Measurements from ENCODE around the gene ERG.

Gene ERG

DNA sequence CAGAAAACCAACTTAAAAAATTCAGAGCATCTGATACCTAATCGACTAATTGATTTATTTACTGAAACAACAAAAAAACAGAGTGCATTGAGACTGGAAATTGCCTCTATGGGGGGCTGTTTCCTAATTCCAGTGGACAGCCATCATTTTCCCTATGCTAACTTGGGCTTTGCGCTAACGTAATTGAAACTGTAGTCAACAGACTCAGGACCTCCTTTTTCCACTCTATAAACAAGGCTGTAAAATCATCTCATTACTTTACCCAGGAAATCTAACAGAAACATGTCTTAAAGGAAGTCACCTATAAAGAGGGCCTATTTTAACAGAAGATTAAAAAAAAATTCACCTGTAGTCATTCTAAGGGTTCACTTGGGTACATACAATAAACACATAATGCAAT, 2.1 kb downstream of the ERG start:
- no peak for DNase-seq (ENCODE audit: low read depth)

DNA sequence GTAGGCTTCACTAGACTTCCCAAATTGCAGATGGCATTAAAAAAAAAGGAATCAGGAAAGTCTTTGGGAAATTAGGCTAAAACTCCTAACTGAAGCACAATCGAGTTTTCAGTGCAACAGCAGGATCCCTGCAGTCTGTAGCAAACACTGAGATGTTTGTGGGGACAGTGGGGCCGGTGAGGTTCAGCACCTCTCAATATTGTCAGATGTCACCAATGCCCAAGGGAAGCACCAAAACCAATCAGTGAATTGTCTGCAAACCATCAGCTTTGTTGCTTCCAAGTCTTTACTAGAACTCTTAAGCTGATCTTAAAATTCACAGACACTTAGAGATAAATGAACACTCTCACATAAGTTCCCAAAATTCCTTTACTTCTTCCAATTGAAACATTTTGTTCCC, 2.6 kb downstream of the ERG start:
- DNase-seq (ENCODE audit: low read depth): no peak

DNA sequence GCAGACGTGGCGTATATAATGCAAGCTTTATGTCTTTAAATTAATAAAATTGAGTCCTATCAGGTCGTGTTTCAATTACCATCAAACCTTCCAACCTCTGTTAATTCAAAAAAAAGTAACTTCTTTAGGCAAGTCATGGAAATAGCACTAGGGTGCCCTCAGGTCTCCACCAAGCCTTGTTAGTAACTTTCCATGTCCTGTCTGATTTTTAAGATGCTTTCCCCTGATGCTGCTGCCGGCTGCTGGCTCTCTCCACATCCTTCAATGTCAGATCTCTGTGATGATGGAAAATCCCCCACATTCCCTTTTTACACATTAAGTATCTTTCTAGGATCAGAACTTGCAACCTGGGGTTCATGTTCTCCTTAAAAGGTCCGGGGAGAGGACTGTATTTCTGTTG, 3.0 kb downstream of the ERG start:
- no peak for DNase-seq (ENCODE audit: low read depth)

DNA sequence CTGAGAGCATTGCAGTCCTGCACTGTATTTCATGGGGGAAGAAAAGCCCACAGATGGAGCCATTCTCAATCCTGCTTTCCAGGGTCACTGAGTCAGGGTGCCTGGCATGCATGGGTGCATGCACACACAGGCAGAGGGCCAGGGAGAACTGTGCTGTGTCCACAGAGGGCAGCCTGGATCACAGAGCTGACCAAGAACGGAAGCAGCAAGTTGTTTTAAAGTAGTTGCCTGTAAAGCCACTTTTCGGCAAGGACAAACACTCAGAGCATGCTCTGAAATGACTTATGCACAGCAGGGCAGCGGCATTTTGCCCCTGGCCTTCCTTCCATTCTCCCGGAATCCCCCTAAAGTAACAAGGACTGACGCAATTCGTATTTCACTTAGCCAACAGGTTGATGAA, 3.6 kb downstream of the ERG start:
- no peak for DNase-seq (ENCODE audit: low read depth)

DNA sequence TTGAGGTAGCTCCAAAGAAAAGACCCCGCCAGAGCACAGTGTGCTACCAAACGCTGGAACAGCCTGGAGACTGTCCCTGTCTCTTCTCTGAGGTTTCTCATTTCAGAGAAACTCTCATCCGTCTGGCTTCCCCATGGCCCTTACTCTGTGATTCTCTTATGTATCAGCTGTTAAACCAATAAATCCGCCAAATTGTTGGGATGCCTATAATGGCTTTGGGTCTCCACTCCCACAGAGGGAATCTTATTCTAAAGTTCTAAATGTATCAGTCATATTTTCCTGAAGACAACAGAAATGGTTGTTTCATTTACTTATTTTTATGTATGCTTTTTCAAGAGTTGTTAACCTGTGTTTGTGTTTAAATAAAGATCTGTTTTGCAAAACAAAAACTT, 4.0 kb downstream of the ERG start:
- no peak for DNase-seq (ENCODE audit: low read depth)

DNA sequence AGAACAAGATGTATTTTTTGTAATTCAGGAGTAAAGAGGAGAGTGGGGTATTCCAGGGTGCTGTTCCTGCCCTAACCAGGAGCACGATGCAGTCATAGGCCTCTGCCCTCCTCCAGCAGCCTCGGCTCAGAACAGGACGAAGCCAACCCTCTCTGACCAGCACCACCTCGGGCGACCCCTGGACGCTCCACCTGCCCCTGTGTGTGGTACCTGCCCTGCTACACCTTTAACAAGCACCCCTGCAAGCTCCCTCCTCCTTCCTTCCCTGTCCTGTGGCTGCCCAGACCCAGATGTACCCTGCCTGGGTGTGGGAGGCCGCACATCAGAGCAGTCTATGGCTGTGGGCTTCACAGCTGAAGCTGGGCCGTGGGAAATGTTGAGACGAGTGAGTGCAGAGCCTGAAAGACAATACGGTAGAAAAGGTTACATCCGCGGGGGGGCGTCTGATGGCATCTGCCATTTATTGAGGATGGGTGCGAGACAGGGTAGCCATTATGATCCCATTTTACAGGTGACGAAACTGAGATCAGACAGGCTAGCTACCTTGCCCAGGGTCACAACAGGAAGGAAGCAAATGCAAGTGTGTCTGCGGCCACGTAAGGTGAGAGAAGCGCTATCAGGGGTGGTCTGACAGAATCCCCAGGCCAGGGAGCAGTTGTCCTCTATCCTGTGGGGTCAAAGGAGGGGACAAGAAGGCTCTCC, 4.6 kb downstream of the ERG start:
- no peak for DNase-seq (ENCODE audit: low read depth)

DNA sequence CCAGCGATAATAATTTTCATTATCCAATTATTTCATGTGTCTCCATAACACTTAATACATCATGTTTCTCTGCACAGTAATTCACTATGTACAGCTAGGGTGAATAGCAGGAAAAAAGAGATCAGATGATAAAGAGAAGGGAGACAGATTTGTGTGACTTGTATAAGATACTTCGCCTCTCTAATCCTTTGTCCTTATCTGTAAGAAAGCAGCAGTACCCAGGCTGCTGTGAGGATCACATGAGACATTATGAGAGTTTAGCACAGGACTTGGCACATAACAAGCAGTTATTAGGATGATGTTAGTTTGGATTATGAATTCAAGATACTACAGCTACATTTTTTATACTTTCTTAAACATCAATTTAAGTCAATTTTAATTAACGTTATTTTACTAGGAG, 6.3 kb downstream of the ERG start:
- DNase-seq (ENCODE audit: low read depth): no peak

DNA sequence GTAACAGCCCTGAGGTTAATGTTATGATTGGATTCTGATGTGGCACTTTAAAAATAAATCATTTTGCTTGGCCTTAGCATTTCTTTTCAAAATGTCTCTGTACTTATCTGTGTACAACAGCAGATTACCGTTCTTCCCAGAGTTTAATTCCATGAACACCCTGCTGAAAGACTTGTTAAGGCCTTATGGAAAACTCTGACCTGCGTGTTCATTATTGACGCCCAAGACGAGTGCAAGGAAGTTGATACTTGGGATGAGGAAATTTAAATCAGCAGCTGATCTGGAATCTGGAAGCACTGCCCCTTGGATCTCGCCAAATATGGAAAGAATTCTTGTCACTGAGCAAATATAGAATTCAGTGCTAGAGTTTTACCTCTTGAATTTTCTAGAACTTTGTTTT, 6.7 kb downstream of the ERG start:
- no peak for DNase-seq (ENCODE audit: low read depth)

DNA sequence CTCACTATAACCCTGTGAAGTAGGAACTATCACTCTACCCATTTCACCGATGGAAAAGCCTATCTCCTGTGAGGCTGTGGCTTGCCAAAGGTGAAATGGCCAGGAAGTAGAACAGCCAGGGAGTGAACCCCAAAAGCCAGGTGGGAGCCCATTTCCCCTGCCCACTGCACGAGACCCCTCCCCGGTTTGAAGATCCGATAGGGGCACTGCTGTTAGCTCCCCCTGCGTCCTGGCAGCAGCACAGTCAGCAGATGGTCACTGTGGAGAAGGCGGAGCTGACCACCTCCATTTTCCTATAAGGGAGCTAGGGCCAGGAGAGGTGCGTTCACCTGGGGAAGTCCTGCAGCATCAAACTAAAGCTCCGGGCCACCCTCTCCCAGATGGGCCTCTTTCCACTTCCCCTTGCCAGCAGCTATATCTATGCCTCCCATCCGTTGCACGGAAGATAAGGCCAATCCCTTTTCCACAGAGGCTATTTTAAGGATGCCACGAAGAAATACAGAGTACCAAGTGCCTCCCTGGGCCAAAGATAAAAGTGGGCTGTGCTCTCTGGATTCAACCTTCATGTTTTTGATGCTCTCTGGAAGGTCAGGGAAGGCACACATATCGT, 7.8 kb downstream of the ERG start:
- DNase-seq (ENCODE audit: low read depth): no peak

DNA sequence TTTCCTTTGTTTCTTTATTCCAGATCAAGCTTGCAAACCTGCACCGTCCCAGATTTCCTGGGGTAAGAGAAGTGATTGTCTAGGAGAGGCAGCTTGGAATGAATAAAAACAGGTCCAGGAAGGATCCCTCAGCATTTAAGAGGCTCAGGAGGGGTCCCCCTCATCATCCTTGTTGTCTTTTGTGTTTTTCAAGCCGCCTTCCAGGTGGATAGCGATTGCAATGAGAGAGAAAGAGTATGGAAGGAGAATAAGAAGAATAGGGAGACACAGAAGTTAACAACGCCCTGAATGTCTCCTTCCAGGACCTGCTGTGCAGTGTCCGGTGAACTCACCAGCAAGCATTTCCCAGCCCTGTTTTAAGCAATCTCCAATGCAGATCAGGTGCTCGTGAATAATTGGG, 8.5 kb downstream of the ERG start:
- no peak for DNase-seq (ENCODE audit: low read depth)

DNA sequence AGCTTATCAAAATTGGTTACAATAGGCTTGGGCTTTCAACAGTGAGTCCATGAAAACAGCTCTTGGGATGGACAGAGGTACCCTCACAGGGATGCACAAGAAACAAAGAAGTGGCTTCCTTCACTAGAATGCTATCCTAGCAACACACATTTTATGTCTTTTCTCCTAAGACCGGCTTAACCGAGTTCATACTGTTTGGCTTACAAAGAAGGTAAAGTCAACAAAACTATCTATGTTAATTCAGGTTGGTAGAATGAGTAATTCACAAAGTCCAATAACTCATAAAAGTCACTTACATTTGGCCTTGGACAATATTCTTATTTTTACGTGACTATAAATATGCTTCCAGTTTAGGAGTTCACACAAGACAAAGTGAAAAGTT, 9.0 kb downstream of the ERG start:
- DNase-seq (ENCODE audit: low read depth): no peak

DNA sequence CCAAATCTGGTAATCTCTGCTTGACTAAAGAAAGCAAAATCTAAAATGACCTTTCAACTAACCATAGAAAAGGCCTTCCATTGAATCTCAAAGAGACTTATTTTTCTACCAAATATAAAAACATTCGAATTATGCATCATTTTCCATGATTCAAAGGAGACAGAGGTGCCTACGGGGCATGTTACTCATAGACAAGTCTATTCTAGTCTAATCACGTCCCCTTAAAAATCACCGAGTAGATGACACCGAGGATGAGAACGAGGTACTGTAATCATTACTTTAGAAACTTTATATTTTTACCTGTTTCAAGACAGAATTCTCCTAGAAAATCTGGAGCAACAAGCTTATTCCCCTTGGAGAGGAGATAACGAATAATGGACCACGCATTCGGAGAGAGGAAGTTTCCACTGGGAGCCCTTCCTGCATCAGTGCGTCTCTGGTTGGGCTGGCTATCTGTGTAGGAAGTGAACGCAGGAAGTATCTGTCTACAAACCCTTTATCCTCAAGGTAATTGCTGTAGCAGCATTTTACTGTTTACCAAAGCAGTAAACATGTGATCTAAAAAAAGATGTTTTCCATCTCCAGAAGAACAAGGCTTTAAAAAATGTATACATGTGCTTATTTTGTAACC, 9.5 kb downstream of the ERG start:
- DNase-seq (ENCODE audit: low read depth): no peak

DNA sequence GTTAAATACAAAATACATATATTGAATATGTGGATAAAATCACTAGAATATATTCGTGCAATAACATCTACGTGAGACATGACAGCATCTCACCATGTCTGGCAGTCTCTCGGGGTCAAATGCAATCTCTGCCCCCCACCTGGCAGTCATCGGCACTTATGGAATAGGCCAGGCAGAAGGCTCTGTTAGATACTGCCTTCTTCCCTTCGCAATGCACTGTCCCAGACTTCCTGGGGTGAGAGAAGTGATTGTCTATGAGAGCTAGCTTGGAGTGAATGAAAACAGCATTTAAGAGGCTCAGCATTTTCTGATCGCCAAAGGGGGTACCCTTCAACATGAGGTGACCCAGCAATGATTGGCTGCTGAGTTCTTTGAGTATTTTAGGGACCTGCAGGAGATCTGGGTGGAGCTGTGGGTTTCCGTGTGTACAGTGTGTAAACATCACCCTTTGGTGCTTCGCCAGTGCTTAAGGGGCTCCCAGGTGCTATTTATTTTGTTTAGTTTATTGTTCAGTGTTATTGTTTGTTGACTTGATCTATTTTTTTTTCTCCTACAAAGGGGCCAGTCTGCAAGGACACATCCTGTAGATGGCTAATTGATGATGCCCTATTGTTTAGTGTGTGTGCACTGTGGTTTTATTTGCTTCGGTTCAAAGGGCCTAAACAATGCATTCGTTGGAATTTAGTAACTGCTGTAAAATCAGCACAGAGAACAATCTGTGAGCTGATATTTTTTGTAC, 10.2 kb downstream of the ERG start:
- DNase-seq (ENCODE audit: low read depth): no peak

DNA sequence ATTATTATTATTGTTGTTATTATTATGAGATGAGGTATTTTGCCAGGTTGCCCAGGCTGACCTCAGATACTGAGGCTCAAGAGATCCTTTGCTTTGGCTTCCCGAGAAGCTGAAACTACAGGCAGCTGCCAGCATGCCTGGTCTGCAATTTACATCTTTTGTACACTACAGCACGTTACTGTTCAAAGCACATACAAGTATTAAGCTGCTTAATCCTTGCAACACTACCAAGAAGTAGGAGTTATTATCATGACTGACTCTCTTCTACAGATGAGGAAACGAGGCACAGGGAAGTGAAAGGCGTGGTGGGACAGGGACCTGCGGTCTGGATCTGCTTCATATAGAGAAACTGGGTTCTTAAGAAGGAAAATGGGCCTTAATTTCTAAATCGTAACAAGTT, 11.6 kb downstream of the ERG start:
- DNase-seq (ENCODE audit: low read depth): no peak

DNA sequence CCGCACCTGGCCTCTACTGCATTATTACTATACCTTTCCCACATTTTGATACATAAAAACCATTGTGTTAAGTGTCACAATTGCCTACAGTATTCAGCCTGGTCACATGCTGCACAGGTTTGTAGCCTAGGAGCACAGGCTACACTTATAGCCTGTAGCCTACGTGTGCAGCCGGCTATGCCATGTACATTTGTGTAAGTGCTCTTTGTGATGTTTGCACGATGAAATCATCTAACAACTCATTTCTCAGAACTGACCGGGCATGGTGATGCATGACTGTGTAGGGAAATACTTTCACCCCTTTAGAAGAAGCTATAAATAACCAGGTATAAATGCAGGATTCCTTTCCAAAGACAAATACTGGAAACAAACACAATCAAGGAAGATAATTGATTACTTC, 12.1 kb downstream of the ERG start:
- no peak for DNase-seq (ENCODE audit: low read depth)

DNA sequence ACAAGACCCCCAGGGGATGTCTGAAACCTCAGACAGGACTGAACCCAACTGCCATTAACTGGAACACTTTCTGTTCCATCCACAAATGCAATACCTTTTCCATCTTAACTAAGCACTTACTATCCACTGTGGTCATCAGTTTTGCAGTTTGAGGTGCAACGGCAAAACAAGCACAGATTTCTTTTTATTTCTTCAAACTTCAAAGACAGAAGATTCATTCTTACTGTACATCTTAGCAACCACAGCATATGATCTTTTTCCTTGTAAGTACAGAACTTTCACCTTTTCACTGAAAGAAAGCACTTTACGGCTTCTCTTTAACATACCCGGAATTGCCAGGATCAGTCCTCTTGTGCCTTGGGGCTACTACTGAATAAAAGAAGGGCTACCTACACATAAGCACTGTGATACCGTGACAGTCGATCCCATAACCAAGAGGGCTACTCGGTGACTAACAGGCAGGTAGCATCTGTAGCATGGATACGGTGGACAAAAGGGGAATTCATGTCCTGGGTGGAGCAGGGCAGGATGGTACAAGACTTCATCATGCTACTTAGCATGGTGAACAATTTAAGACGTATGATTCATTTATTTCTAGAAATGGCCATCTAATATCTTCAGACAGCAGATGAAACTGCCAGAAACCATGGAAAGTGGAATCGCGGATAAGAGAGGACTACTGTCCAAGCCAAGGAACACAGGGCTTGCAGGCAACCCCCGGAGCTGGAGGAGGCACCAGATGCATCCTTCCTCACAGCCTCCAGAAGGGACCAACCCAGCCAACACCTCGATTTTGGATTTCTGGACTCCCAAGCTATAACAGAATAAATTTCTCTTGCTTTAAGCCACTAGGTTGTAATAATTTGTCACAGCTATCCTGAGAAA, 18.4 kb downstream of the ERG start:
- no peak for DNase-seq (ENCODE audit: low read depth)

DNA sequence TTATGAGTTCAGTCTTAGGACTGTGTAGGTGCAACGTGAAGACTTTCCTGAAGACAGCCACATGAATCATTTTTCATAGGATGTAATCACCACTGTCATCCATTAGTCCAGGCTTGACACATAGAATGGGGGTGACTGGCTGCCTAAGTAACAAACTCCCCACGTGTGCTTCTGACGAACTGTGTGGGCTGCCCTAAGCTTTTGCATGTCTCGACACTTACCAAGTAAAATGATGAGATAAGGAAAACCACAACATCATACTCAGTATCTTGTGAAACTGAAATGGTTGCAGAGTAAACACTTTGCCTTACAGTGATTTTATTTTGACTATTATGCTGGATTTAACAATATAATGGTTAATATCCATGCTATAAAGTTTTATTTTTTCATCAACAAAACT, 19.5 kb downstream of the ERG start:
- no peak for DNase-seq (ENCODE audit: low read depth)

DNA sequence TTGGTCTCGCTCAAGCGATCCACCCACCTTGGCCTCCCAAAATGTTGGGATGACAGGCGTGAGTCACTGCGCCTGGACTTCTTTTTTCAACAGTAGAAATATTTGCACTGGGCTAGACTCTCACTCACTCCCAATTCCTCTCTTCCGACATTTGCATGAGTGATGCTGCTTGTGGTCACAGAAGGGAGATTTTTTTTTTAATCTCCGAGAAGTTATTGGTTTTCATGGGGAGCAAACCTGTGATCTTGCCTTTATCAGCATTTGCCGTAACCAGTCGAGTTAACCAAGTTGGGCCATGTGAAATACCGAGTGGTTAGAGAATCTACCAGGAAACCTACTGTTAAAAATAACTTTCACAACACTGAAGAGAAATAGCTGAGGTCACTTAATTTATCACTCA, 21.1 kb downstream of the ERG start:
- DNase-seq (ENCODE audit: low read depth): no peak

DNA sequence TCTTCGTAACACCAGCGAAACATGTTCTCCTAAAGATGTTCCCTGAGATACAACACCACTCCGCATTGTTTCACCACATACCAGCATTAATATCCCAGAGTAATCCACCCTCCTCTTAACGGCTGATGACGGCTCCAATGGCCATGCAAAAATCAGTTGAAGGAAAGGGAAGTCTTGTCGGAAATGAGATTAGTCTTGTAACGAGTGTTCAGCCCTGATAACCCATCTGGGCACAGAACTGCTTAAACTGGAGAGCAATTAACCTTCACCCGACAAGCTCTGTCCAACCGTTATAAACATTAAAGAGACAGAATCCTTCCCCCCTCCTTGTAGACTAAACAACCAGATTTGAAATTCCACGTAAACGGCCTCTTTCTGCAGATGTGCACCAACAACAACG, 21.9 kb downstream of the ERG start:
- DNase-seq (ENCODE audit: low read depth): no peak

DNA sequence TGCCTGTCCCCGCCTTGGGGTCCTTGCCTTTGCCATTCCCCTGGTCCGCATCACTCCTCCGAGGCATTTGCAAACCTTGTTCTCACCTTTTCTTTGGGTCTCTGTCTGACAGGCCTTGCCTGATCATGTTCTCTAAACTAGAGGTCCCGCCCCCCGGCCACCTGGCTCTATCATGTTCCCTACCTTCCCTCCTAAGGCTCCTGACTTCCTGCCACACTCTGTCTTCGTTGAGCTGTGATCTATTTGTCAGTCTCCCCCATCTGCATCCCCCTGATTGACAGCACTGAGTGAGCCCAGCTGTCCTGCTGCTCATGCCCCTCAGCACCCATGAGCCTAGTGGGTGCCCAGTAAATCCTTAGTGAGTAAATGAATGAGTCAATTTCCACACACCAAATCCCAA, 22.8 kb downstream of the ERG start:
- no peak for DNase-seq (ENCODE audit: low read depth)

DNA sequence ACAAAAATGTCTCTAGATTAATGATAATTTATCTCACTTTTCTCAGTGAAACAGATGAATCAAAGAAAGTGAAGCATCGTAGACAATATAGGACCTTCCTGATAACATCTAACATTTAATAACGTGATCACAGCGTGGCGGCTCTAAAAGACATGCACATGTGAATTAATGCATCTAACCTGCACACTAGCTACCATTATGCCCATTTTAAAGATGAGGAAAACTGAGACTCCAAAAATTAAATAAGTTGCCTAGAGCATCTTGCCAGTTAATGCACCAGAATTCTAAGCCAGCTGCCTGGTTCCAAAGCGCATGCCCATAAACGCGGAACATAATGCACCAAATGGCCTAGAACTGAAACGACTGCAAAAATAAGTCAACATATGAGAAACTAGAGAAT, 23.5 kb downstream of the ERG start:
- DNase-seq (ENCODE audit: low read depth): no peak

DNA sequence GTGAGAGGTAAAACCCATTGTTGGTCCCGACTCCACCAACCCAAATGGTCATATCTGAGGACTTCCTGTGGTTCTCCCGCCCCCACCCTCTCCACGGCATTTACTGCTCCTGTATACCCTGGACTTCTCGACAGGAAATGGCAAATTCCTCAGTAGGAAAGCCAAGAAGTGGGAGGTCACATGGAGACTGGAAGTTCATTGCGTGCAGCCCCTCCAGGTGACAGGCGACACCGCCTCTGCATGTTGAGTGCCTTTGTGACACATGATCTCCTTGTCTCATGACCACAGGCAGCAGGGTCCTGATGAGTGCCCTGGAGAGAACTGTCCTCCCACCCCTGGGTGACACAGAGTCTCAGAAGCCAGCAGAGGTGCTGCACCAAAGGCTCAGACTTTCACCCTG, 24.2 kb downstream of the ERG start:
- DNase-seq (ENCODE audit: low read depth): no peak
